Stimulated activated CD8-positive, alpha-beta memory T cell treated with anti-CD3 and anti-CD28 coated beads, Interleukin-15, amount 100 ng/mL, for 48 hours (primary cell): ENCODE results near the gene TSSC4.

Experiments used
- DNase-seq, 2 donors: peaks; one replicate each; pipeline ENCODE4 v3.0.0-alpha.2; 2020; ENCODE audit warnings: low read depth in 2 of 2

TSSC4 gene

GRCh38 chr11:2433106-2433925 is 32.8 kb downstream of the TSSC4 start:
- DNase-seq: no peak

GRCh38 chr11:2434008-2434407 is 33.5 kb downstream of the TSSC4 start:
- no peak for DNase-seq

GRCh38 chr11:2434506-2435255 is 34.1 kb downstream of the TSSC4 start:
- no peak for DNase-seq

- no peak for DNase-seq
These were observed 34.9 kb downstream of the TSSC4 start for GRCh38 chr11:2435288-2436012.

GRCh38 chr11:2436013-2436520 is 35.5 kb downstream of the TSSC4 start:
- no peak for DNase-seq

- no peak for DNase-seq
These were observed 36.0 kb downstream of the TSSC4 start for GRCh38 chr11:2436521-2437031.

GRCh38 chr11:2437516-2437915 is 37.0 kb downstream of the TSSC4 start:
- no peak for DNase-seq

- DNase-seq: no peak
These were observed 39.3 kb downstream of the TSSC4 start for GRCh38 chr11:2439820-2440219.

- DNase-seq: no peak
These were observed 40.1 kb downstream of the TSSC4 start for GRCh38 chr11:2440646-2441045.

- DNase-seq: no peak
These were observed 40.6 kb downstream of the TSSC4 start for GRCh38 chr11:2441171-2441570.

- no peak for DNase-seq
These were observed 42.0 kb downstream of the TSSC4 start for GRCh38 chr11:2442589-2442988.

GRCh38 chr11:2443406-2443805 is 42.9 kb downstream of the TSSC4 start:
- no peak for DNase-seq

- DNase-seq: peak; percentile 37 to 41
These were observed 43.6 kb downstream of the TSSC4 start, which contains the start of gene TRPM5 for GRCh38 chr11:2443881-2444820. Gene TRPM5 (minus strand): TSS chr11:2444514. CDS start chr11:2423036, 21,478 bp downstream.

GRCh38 chr11:2444821-2445745 is 44.5 kb downstream of the TSSC4 start, which contains the start of gene KCNQ1:
Gene KCNQ1 (plus strand): TSS chr11:2445008. CDS start chr11:2445099, 91 bp downstream.
- DNase-seq: peak; percentile 49 to 53

GRCh38 chr11:2445746-2446551 is 45.4 kb downstream of the TSSC4 start:
- DNase-seq: no peak

- DNase-seq: no peak
These were observed 46.2 kb downstream of the TSSC4 start for GRCh38 chr11:2446590-2447252.

GRCh38 chr11:2447253-2447950 is 46.9 kb downstream of the TSSC4 start:
- no peak for DNase-seq
